Subcutaneous adipose tissue (tissue), 4 donors: ENCODE data around the gene PPP1R14D. TPM values are rescaled to one million over a fixed set of nuclear protein-coding genes. Genes with fewer than 3 reads are reported as not detected.

ENCODE experiments used
- CTCF ChIP-seq: fragments of 450-650 bp; IDR thresholded peaks from one replicate; pipeline ENCODE4 v1.5.1; 2016; ENCODE audit warnings: low read depth, mild to moderate bottlenecking, control low read depth, antibody characterized with exemption, moderate library complexity
- total RNA-seq, 4 donors: library from RNA; depleted of rRNA; stranded (reverse); fragments of >200 nt; gene quantifications; one replicate each; pipeline ENCODE4 v1.1.0, GENCODE V29; 2016

Gene PPP1R14D
- total RNA-seq, result not detected

GRCh38 chr15:40828447-40829036 lies at the start of gene PPP1R14D:
PPP1R14D (minus strand) TSS chr15:40828708; CDS start chr15:40828641, 67 bp downstream.
- no peak for TF ChIP-seq CTCF

GRCh38 chr15:40877694-40878093 lies 49.2 kb upstream of the PPP1R14D start:
- no peak for TF ChIP-seq CTCF

- no peak for TF ChIP-seq CTCF
These were observed 47.7 kb upstream of the PPP1R14D start for GRCh38 chr15:40875991-40876730.

GRCh38 chr15:40873694-40874561 lies 45.4 kb upstream of the PPP1R14D start, which contains the start of gene RHOV:
RHOV (minus strand) TSS chr15:40874234; CDS start chr15:40874139, 95 bp downstream.
- TF ChIP-seq CTCF, result no peak

GRCh38 chr15:40872791-40873693 lies 44.5 kb upstream of the PPP1R14D start:
- TF ChIP-seq CTCF, result no peak

- TF ChIP-seq CTCF, result no peak
These were observed 43.5 kb upstream of the PPP1R14D start for GRCh38 chr15:40871749-40872617.
